Measurements from ENCODE around the gene COPB1. TPM values are rescaled to one million over a fixed set of nuclear protein-coding genes. Genes with fewer than 3 reads are reported as not detected.

The COPB1 gene
- total and polyA plus RNA-seq, 7 donors, result 24.7 to 52.1 (median 35.1) TPM

- TF ChIP-seq CTCF (IDR thresholded peaks at IDR 0.05), result no peak
- Histone ChIP-seq H3K27ac (no peak overlapping the region), H3K4me1 (no peaks in the 10 kb centered on the region), H3K9me3 (no peaks in the 10 kb centered on the region), H3K4me3 (no peak overlapping the region), H3K27me3 (ENCODE audit: insufficient read depth in 3 of 3, low read length in 2 of 3) (no peaks in the 10 kb centered on the region), H3K36me3 (ENCODE audit: insufficient read depth in 1 of 2, low read depth in 1 of 2) (peaks cover 0 to 100% of the 10 kb centered on the region in 2 donors)
- no peak for ATAC-seq
- WGBS, 3 donors, result 93 to 95% (median 94%) methylated on average over 3 of the region's 3 CpGs
- DNase-seq, result no peak
- intact Hi-C loops (cut with DNase I), result no loop called here
Measured at GRCh38 chr11:14480716-14481115, 18.9 kb downstream of the COPB1 start.

DNA sequence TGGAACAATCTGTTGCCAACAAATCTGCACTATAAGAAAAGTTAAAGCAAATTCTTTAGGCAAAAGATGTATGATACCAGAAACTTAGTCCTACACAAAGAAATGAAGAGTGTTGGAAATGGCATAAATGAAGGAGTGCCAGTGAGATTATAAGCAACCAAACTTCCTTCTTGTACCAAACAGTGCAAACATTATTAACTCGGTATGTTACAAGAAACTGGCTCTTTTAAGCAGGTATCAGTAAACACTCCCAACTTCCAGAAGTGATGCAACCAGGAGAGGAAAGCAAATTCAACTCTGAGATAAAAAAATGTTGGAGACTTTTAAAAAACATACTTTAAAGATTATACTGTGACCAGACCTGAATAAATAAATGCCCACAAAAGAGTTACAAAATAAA is 28.5 kb downstream of the COPB1 start:
- Histone ChIP-seq H3K4me1 (no peaks in the 10 kb centered on the region), H3K9me3 (no peaks in the 10 kb centered on the region), H3K36me3 (ENCODE audit: insufficient read depth in 1 of 2, low read depth in 1 of 2) (peaks cover 13 to 99% of the 10 kb centered on the region in 2 donors), H3K27ac (no peak overlapping the region), H3K4me3 (no peak overlapping the region), H3K27me3 (ENCODE audit: insufficient read depth in 3 of 3, low read length in 2 of 3) (no peaks in the 10 kb centered on the region)
- intact Hi-C loops (cut with DNase I), result no loop called here
- ATAC-seq (no peak), DNase-seq (no peak)
- TF ChIP-seq CTCF (IDR thresholded peaks at IDR 0.05), result no peak
- WGBS, 3 donors, result 79 to 97% (median 81%) methylated on average over 1 of the region's 1 CpG

DNA sequence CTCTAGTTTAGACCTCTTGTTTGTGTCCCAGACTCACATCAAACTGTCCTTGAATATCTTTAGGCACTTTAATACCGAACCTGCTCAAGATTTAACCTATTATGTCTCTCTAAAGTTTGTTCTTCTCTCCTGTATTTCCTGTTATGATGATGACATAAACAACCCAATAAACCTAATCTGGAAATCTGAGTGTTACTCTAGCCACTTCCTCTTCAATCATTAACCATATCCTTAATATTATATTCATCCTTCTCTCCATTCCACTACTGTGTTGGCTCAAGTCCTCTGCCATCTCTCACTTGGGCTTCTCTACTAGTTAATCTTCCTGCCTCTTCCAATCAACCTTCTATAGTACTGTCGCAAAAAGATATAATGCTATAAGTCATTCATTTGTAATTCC is 36.0 kb downstream of the COPB1 start:
- Histone ChIP-seq H3K36me3 (ENCODE audit: insufficient read depth in 1 of 2, low read depth in 1 of 2) (peaks cover 12 to 99% of the 10 kb centered on the region in 2 donors), H3K9me3 (no peaks in the 10 kb centered on the region), H3K4me3 (no peak overlapping the region), H3K27ac (no peak overlapping the region), H3K4me1 (no peaks in the 10 kb centered on the region), H3K27me3 (ENCODE audit: insufficient read depth in 3 of 3, low read length in 2 of 3) (no peaks in the 10 kb centered on the region)
- DNase-seq (no peak), ATAC-seq (no peak)
- intact Hi-C loops (cut with DNase I), result loop anchor here (5.0 kb wide), 2 partner anchors 44 to 49 kb away; no protein-coding TSS in a partner anchor
- TF ChIP-seq CTCF (IDR thresholded peaks at IDR 0.05), result no peak
- WGBS, 3 donors, result 95 to 100% (median 96%) methylated on average over 2 of the region's 2 CpGs

- H3K27ac ChIP-seq, result no peak overlapping the region
Measured at GRCh38 chr11:14460147-14460546, 39.5 kb downstream of the COPB1 start.

More at GRCh38 chr11:14460147-14460546, 39.5 kb downstream of the COPB1 start:
- DNase-seq, result no peak
- H3K9me3 ChIP-seq, result no peaks in the 10 kb centered on the region
- peaks cover 9 to 88% of the 10 kb centered on the region in 2 donors for H3K36me3 ChIP-seq (ENCODE audit: insufficient read depth in 1 of 2, low read depth in 1 of 2)
- ATAC-seq, result no peak
- H3K27me3 ChIP-seq (ENCODE audit: insufficient read depth in 3 of 3, low read length in 2 of 3), result no peaks in the 10 kb centered on the region
- H3K4me3 ChIP-seq, result no peak overlapping the region
- intact Hi-C loops (cut with DNase I), result loop anchor here (5.0 kb wide), 2 partner anchors 47 to 52 kb away; no protein-coding TSS in a partner anchor
- H3K4me1 ChIP-seq, result peaks cover 4% of the 10 kb centered on the region
- TF ChIP-seq CTCF (IDR thresholded peaks at IDR 0.05), result no peak

Data from psoas muscle (tissue), 8 donors.